ENCODE data around the gene ALKAL2.
A peak's percentile ranks its signal among the peaks of the same experiment; 100 is the strongest.

The ALKAL2 gene

GRCh38 chr2:263022-263738 lies 24.7 kb downstream of the ALKAL2 start:
- peak overlapping the region; percentile 58 for H3K4me3 ChIP-seq (ENCODE audit: low read depth, low read length)
- no peak for DNase-seq (ENCODE audit: low read depth)

GRCh38 chr2:262117-262516 lies 25.8 kb downstream of the ALKAL2 start:
- DNase-seq (ENCODE audit: low read depth): no peak
- no peak overlapping the region for H3K4me3 ChIP-seq (ENCODE audit: low read depth, low read length)

More at GRCh38 chr2:263022-263738, 24.7 kb downstream of the ALKAL2 start:
- no peak for TF ChIP-seq CTCF (IDR thresholded peaks at IDR 0.05; ENCODE audit: control insufficient read depth, extremely low read depth, insufficient read depth)

GRCh38 chr2:260507-261161 lies 27.3 kb downstream of the ALKAL2 start:
- peak; percentile 26 for DNase-seq (ENCODE audit: low read depth)
- no peak for TF ChIP-seq CTCF (IDR thresholded peaks at IDR 0.05; ENCODE audit: control insufficient read depth, extremely low read depth, insufficient read depth)
- no peak overlapping the region for H3K4me3 ChIP-seq (ENCODE audit: low read depth, low read length)

More at GRCh38 chr2:262117-262516, 25.8 kb downstream of the ALKAL2 start:
- no peak for TF ChIP-seq CTCF (IDR thresholded peaks at IDR 0.05; ENCODE audit: control insufficient read depth, extremely low read depth, insufficient read depth)

- no peak for DNase-seq (ENCODE audit: low read depth)
- H3K4me3 ChIP-seq (ENCODE audit: low read depth, low read length): no peak overlapping the region
- no peak for TF ChIP-seq CTCF (IDR thresholded peaks at IDR 0.05; ENCODE audit: control insufficient read depth, extremely low read depth, insufficient read depth)
These were observed 28.0 kb downstream of the ALKAL2 start for GRCh38 chr2:259789-260331.

- H3K4me3 ChIP-seq (ENCODE audit: low read depth, low read length): no peak overlapping the region
- DNase-seq (ENCODE audit: low read depth): no peak
- TF ChIP-seq CTCF (IDR thresholded peaks at IDR 0.05; ENCODE audit: control insufficient read depth, extremely low read depth, insufficient read depth): no peak
These were observed 29.0 kb downstream of the ALKAL2 start for GRCh38 chr2:258933-259332.

GRCh38 chr2:257842-258241 lies 30.0 kb downstream of the ALKAL2 start:
- no peak for DNase-seq (ENCODE audit: low read depth)
- H3K4me3 ChIP-seq (ENCODE audit: low read depth, low read length): no peak overlapping the region
- TF ChIP-seq CTCF (IDR thresholded peaks at IDR 0.05; ENCODE audit: control insufficient read depth, extremely low read depth, insufficient read depth): no peak
